ENCODE results near the gene TMEM50A.
"Not testable (repeated sequence)": the region's sequence is repeated elsewhere in the genome, so short reads cannot be mapped to it uniquely, and the experiment has no call there.

The TMEM50A gene

DNA sequence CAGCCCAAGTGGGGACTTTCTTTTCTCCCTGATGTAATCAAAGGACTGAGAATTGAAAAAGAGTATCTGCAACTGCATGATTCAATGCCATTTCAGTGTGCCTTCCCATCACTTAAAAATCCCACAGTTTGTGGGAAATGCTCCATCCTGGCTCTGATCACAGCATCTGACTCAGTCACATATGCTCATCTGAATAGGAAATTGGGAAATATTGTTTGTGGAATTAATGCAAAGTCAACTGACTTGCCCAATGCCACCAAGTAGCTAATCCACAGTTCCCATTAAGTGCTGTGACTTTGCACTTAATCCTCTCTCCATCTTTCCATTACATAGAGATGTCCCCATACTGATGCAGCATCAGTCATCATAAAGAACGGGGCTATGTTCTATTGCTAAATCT lies 45.0 kb downstream of the TMEM50A start:
- DNase-seq (ENCODE audit: extremely low read depth in 1 of 2, low read depth in 1 of 2), result not testable (repeated sequence)

DNA sequence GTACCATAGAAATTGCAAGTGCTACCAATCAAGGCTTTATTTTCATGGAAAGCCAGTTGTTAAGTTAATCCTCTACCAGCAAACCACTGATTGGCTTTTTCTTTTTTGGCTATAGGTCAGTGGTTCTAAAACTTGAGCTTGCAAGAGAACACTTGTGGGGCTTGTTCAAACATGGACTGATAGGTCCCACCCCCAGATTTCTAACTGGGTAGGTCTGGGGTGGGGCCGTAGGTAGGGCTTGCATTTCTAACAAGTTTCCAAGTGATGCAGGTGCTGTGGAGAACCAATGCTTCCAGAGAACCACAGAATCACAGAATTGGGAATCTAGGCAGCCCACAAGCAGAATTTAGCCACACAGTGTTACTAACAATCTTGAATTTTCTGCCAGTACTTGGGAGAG lies 45.7 kb downstream of the TMEM50A start:
- DNase-seq (ENCODE audit: extremely low read depth in 1 of 2, low read depth in 1 of 2), result not testable (repeated sequence)

DNA sequence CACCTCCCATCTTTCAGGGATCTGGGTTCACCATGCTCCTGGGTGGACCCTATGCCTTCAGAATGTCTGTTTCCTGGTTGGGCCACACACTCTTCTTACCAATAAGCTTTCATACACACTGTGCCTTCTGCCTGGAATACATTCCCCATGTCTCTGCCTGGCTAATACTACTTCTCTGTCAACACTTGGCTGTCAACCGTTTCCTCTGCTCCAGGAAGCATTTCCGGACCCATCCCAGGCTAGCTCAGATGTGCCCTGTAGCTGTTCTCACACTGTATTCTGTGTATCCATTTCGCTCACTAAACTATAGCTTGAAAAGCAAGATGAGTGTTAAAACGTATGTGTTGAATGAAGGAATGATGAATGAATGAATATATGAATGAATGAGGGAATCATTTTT lies 49.0 kb downstream of the TMEM50A start:
- DNase-seq (ENCODE audit: extremely low read depth in 1 of 2, low read depth in 1 of 2), result not testable (repeated sequence)

DNA sequence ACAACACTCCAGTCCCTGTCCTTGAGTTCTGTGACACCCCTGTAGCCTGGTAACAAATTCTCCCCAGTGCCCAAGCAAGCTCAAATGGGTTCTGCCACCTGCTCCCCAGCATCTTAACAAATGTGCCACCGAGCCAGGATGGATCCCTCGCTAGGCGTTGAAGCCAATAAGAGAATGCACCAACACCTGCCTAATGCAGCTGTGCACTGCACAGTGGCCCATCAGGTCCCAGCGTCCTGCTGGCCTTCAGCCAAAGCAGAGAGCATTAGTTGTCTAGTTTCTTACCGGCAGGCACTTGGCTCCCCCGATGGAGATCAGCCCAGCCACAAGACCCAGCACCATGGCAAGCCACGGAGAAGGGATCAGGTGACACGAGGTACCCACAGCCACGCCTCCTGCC lies 50.6 kb downstream of the TMEM50A start:
- DNase-seq (ENCODE audit: extremely low read depth in 1 of 2, low read depth in 1 of 2), result not testable (repeated sequence)

DNA sequence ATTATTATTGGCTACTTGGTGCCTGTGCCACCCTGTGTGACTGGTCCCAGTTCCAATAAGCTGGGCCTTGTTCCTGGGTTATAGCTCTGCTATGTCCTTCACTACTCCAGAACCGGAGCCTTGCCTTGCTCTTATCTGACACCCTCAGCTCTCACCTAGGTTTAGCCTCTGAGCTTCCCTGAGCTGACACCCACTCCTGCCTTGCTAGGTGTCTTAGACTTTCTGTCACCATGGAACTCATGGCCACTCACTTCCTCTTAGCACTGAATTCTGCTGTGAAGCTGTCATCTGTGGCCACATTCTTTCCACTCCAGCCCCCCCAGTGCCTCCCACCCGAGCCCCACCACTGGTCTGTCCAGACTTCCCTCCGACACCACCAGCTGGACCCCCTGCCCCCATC lies 51.6 kb downstream of the TMEM50A start:
- DNase-seq (ENCODE audit: extremely low read depth in 1 of 2, low read depth in 1 of 2), result not testable (repeated sequence)

GRCh38 chr1:25392841-25393240 lies 54.7 kb downstream of the TMEM50A start:
- no peak for DNase-seq (ENCODE audit: extremely low read depth in 1 of 2, low read depth in 1 of 2)

GRCh38 chr1:25397549-25397948 lies 59.4 kb downstream of the TMEM50A start:
- DNase-seq (ENCODE audit: extremely low read depth in 1 of 2, low read depth in 1 of 2), result not testable (repeated sequence)

DNA sequence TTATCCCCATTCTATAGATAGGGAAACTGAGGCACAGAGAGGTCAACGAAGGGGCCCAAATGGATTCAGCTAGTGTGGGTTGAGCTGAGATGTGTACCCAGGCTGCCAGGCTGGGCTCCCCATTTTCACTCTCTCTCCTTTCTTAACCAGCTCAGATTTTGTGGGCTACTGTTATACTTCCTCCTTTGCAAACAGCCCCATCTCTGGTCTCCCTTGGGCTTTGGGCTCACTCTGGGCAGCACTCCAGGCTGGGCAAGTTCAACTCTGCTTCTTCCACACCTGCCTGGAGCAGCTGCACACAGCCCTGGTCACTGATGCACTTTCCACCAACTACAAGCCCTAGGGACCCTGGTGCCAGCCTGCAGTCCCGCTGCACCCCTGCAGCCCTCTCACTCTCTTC lies 59.9 kb downstream of the TMEM50A start:
- not testable (repeated sequence) for DNase-seq (ENCODE audit: extremely low read depth in 1 of 2, low read depth in 1 of 2)

- not testable (repeated sequence) for DNase-seq (ENCODE audit: extremely low read depth in 1 of 2, low read depth in 1 of 2)
These were observed 65.0 kb downstream of the TMEM50A start for GRCh38 chr1:25402947-25403803.

DNA sequence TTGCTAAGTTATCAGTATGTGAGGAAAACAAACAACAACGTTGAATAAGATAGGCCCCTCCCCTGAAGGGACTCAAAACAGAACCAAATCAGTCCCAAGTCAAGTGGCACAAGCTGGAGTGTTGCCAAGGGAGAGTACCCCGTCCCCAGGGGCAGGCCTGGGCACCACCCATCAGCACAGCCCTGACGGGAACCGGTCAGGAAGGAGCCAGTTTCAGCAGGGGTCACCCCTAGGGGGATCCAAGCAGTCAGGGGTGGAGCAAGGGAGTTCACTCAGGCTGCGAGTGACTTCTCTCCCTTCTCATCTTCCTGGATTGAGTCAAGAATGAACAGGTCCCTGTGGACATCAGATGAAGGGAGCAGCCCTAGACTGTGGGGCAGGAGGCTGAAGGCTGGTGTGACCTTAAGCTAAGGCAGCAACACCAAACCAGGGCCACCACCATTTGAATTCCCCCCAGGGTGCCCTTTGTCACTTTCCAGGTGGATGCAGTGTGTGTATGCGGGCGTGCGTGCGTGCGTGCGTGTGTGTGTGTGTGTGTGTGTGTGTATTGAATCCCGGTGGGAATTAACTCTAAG lies 67.7 kb downstream of the TMEM50A start:
- not testable (repeated sequence) for DNase-seq (ENCODE audit: extremely low read depth in 1 of 2, low read depth in 1 of 2)

GRCh38 chr1:25409641-25410427 lies 71.7 kb downstream of the TMEM50A start:
- DNase-seq (ENCODE audit: extremely low read depth in 1 of 2, low read depth in 1 of 2), result not testable (repeated sequence)
